HepG2 (cell line): Measurements from ENCODE around the gene ALK. TPM values are rescaled to one million over a fixed set of nuclear protein-coding genes. Genes with fewer than 3 reads are reported as not detected.

Experiments
- ATAC-seq: fragments of 200-7000 bp; cut with Tn5 transposase; 3 replicates; pipeline ENCODE4 v1.9.1; 2020; ENCODE audit warnings: mild to moderate bottlenecking, moderate library complexity
- BruUV-seq: library from RNA; stranded (reverse); fragments of 400-500 nt; replicated peaks from 2 replicates; lab custom pipeline; 2021; lab: Mats Ljungman, UMichigan
- CTCF ChIA-PET: fragments of 300-600 bp; formaldehyde crosslinking; extraction: SDS; loops from one replicate; lab custom pipeline; 2021; ENCODE audit warnings: low total read pairs, inconsistent platforms, low intra/inter-chr PET ratio; lab: Yijun Ruan, JAX
- POLR2A ChIA-PET: fragments of 350-600 bp; sonication (Branson Sonifier 250); formaldehyde crosslinking; loops from one replicate; lab custom pipeline; 2020; ENCODE audit warnings: antibody characterized with exemption, inconsistent platforms; lab: Yijun Ruan, JAX
- DNase-seq: peaks from one replicate; pipeline ENCODE4 v3.0.0-alpha.2; 2015; ENCODE audit warnings: low spot score
- FAIRE-seq: peaks from 3 replicates; lab custom pipeline; 2011; peaks lifted over from hg19 to GRCh38; lab: Jason Lieb, UNC
- H2AFZ ChIP-seq: one replicate; pipeline ENCODE4 v1.6.1; 2011; ENCODE audit warnings: low read length, inconsistent platforms
- H3K27ac ChIP-seq: fragments of 300-600 bp; 3 replicates; pipeline ENCODE4 v1.8.0; 2011; ENCODE audit warnings: mixed run types, mild to moderate bottlenecking, mixed read lengths, low read length, inconsistent platforms; ENCODE audit not compliant: insufficient read depth; ENCODE audit errors: extremely low read length
- H3K27me3 ChIP-seq, 2 experiments: fragments of 200-600 bp in 1 of 2; 2 replicates in 1 of 2; 3 replicates in 1 of 2; pipeline versions ENCODE4 v1.6.0 to v1.8.0; 2011; ENCODE audit warnings: low read length in 2 of 2, mild to moderate bottlenecking in 2 of 2, moderate library complexity in 2 of 2, inconsistent platforms in 1 of 2; ENCODE audit not compliant: insufficient read depth in 2 of 2, control insufficient read depth in 1 of 2
- H3K36me3 ChIP-seq, 2 experiments: fragments of 200-600 bp in 1 of 2; replicated peaks in 1 of 2; 2 replicates in 1 of 2; 3 replicates in 1 of 2; pipeline versions ENCODE4 v1.5.1 to v1.8.0; 2011; ENCODE audit warnings: low read length in 2 of 2, inconsistent platforms in 1 of 2; ENCODE audit not compliant: insufficient read depth in 2 of 2, control insufficient read depth in 1 of 2
- H3K4me1 ChIP-seq: 2 replicates; pipeline ENCODE4 v1.5.1; 2012; ENCODE audit warnings: low read length, inconsistent platforms; ENCODE audit not compliant: insufficient read depth
- H3K4me2 ChIP-seq: 2 replicates; pipeline ENCODE4 v1.6.0; 2011; ENCODE audit warnings: low read depth, low read length, inconsistent platforms
- H3K4me3 ChIP-seq, 3 experiments: fragments of 200-600 bp in 1 of 3; sonication (generic), shearing (Covaris generic) in 1 of 3; replicated peaks in 1 of 3; 2 replicates each; pipeline ENCODE4 v1.5.1; 2011 to 2016; ENCODE audit warnings: low read length in 3 of 3, inconsistent platforms in 2 of 3, low read depth in 2 of 3, mild to moderate bottlenecking in 2 of 3, control low read depth in 1 of 3, mixed read lengths in 1 of 3; ENCODE audit not compliant: insufficient read depth in 1 of 3
- H3K79me2 ChIP-seq: one replicate; pipeline ENCODE4 v1.6.1; 2011; ENCODE audit warnings: low read length, inconsistent platforms; ENCODE audit not compliant: insufficient read depth
- H3K9ac ChIP-seq: 2 replicates; pipeline ENCODE4 v1.6.0; 2011; ENCODE audit warnings: mild to moderate bottlenecking, low read depth, low read length, inconsistent platforms; ENCODE audit not compliant: insufficient read depth
- H3K9me3 ChIP-seq: 2 replicates; pipeline ENCODE4 v1.5.1; 2012; ENCODE audit warnings: mild to moderate bottlenecking, low read length
- H4K20me1 ChIP-seq: 2 replicates; pipeline ENCODE4 v1.6.0; 2011; ENCODE audit warnings: inconsistent platforms, mild to moderate bottlenecking, low read length, moderate library complexity; ENCODE audit not compliant: insufficient read depth
- AGO2 ChIP-seq: fragments of 200-400 bp; formaldehyde crosslinking; optimal IDR thresholded peaks from 2 replicates; pipeline ENCODE3; 2017; ENCODE audit warnings: mild to moderate bottlenecking, low read depth, low read length, moderate library complexity
- BCLAF1 ChIP-seq: fragments of 450-650 bp; IDR thresholded peaks from 2 replicates; pipeline ENCODE4 v1.6.1; 2017; ENCODE audit warnings: mild to moderate bottlenecking
- BORCS8-MEF2B ChIP-seq: sonication (generic); formaldehyde crosslinking; IDR thresholded peaks from 2 replicates; pipeline ENCODE4 v1.8.0; 2022; ENCODE audit warnings: mild to moderate bottlenecking, missing genetic modification reagents
- FOXA1 ChIP-seq, 2 experiments: fragments of 450-650 bp in 1 of 2; sonication (generic) in 1 of 2; formaldehyde crosslinking in 1 of 2; IDR thresholded peaks; 2 replicates each; pipeline versions ENCODE4 v1.4.0 to v1.6.1; 2016 to 2020; ENCODE audit warnings: missing genetic modification reagents in 1 of 2
- GMEB2 ChIP-seq: IDR thresholded peaks from 2 replicates; pipeline ENCODE4 v1.6.1; 2016; ENCODE audit warnings: missing biosample characterization, missing genetic modification reagents, low read depth
- HIVEP1 ChIP-seq: sonication (generic); formaldehyde crosslinking; IDR thresholded peaks from 2 replicates; pipeline ENCODE4 v1.4.0; 2020; ENCODE audit warnings: mild to moderate bottlenecking, missing genetic modification reagents
- KMT2B ChIP-seq: IDR thresholded peaks from 2 replicates; pipeline ENCODE4 v1.6.1; 2016; ENCODE audit warnings: missing genetic modification reagents, missing compliant biosample characterization
- NFE2 ChIP-seq: sonication (generic); formaldehyde crosslinking; IDR thresholded peaks from 2 replicates; pipeline ENCODE4 v1.4.0; 2020; ENCODE audit warnings: missing genetic modification reagents
- RFX1 ChIP-seq: fragments of 450-650 bp; IDR thresholded peaks from 2 replicates; pipeline ENCODE4 v1.6.1; 2017
- TERF1 ChIP-seq: sonication (generic); formaldehyde crosslinking; IDR thresholded peaks from 2 replicates; pipeline ENCODE4 v1.8.0; 2022; ENCODE audit warnings: mild to moderate bottlenecking, missing genetic modification reagents, moderate library complexity
- TSC22D2 ChIP-seq: sonication (generic); formaldehyde crosslinking; IDR thresholded peaks from 2 replicates; pipeline ENCODE4 v1.5.1; 2020; ENCODE audit warnings: missing genetic modification reagents, mild to moderate bottlenecking, borderline replicate concordance
- ZFY ChIP-seq: sonication (generic); formaldehyde crosslinking; IDR thresholded peaks from 2 replicates; pipeline ENCODE4 v1.4.0; 2020; ENCODE audit warnings: missing genetic modification reagents
- ZNF460 ChIP-seq: sonication (generic); formaldehyde crosslinking; IDR thresholded peaks from 2 replicates; pipeline ENCODE4 v1.5.1; 2020; ENCODE audit warnings: missing genetic modification reagents, mild to moderate bottlenecking, borderline replicate concordance
- ZNF7 ChIP-seq: IDR thresholded peaks from 2 replicates; pipeline ENCODE4 v1.6.1; 2016; ENCODE audit warnings: missing biosample characterization, missing genetic modification reagents
- WGBS: methylation state at CpG from one replicate; pipeline ENCODE4 v1.1.6; 2017; ENCODE audit warnings: low lambda C conversion rate; 5-methylcytosine and 5-hydroxymethylcytosine counted together
- in situ Hi-C: cut with HindIII; loops from 2 replicates; pipeline ENCODE4 v1.10.0; 2017; ENCODE audit warnings: low pct_unique_long_range_greater_than_20kb; ENCODE audit not compliant: extremely low pct_ligation_motif_present
- intact Hi-C: fragments of 100-400 bp; cut with micrococcal nuclease; formaldehyde crosslinking; loops from one replicate; pipeline ENCODE4 v1.10.0; 2022; ENCODE audit not compliant: unreplicated experiment
- polyA plus RNA-seq, 8 experiments: library from polyadenylated mRNA; depleted of rRNA in 3 of 8; stranded (reverse) in 7 of 8; unstranded in 1 of 8; fragments of >200 nt; fragmentation: Illumina TruSeq in 4 of 8; extraction: Trizol in 4 of 8; gene quantifications; 2 replicates each; pipeline versions ENCODE4 v1.2.1 to v1.2.3, GENCODE V29; 2011 to 2016; ENCODE audit warnings: low read depth in 4 of 8, missing spikeins in 1 of 8, mixed read lengths in 1 of 8; ENCODE audit not compliant: insufficient read depth in 1 of 8
- total RNA-seq, 5 experiments: library from RNA; depleted of rRNA; stranded (reverse); fragments of >200 nt; fragmentation: Illumina TruSeq; extraction: Trizol; gene quantifications; 2 replicates each; pipeline ENCODE4 v1.2.3, GENCODE V29; 2016; ENCODE audit warnings: low read depth in 1 of 5
- TF ChIP-seq, protein P1 (sequence below): sonication (generic); formaldehyde crosslinking; IDR thresholded peaks from 2 replicates; pipeline ENCODE4 v1.4.0; 2020; ENCODE audit warnings: missing genetic modification reagents, borderline replicate concordance

ALK gene
- total and polyA plus RNA-seq, 2 of the 13 experiments (the other 11 are each of a cell fraction or from before 2014, with no cell fraction given) = not detected

GRCh38 chr2:29841386-29842004 is 79.9 kb downstream of the ALK start (continued):
- TF ChIP-seq GMEB2 (no peak), BCLAF1 (no peak)
- TF ChIP-seq, all 625 proteins: peak for 6

DNA sequence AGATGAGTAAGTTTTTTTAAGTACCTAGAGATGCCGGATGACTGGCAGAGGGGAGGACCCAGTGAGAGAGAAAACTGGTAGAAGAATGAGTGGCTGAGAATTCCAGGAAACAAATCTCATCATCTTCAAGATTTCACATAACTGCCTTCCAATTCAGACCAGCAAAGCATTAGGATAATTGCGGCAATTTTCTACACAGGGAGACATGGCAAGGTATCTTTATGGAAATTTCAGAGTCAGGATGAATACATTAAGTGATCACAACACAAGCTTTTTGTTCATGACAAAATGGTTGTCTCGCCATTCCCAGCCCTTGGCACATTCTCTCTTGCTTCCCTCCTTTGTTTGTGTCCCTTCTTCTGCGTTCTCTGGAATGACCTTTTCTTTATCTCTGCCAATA is 82.1 kb downstream of the ALK start:
- POLR2A ChIA-PET = no interaction called here
- peaks cover 0 to 13% of the 10 kb centered on the region in 2 experiments; a peak in 2 of 5 replicates for H3K27me3 ChIP-seq
- no peaks in the 10 kb centered on the region for H4K20me1 ChIP-seq
- no peaks in the 10 kb centered on the region for H3K4me1 ChIP-seq
- H3K36me3 ChIP-seq = no peaks in the 10 kb centered on the region
- no peak overlapping the region for H3K27ac ChIP-seq
- no peak overlapping the region for H3K4me3 ChIP-seq
- H3K9ac ChIP-seq = no peak overlapping the region
- under 1% methylated on average over 4 of the region's 4 CpGs for WGBS
- peaks cover 8% of the 10 kb centered on the region; the same call in 1 of the 2 replicates for H3K9me3 ChIP-seq
- ATAC-seq (no peak), DNase-seq (no peak), FAIRE-seq (no peak)
- BruUV-seq = no TSS peak
- in situ Hi-C loops (loop anchor here (25.0 kb wide), 1 partner anchor 852 kb away; the partner anchor contains the start of gene TOGARAM2), intact Hi-C loops (no loop called here)
- H3K4me2 ChIP-seq = no peak overlapping the region
- no peaks in the 10 kb centered on the region for H3K79me2 ChIP-seq
- CTCF ChIA-PET = no interaction called here
- H2AFZ ChIP-seq = no peak overlapping the region
- TF ChIP-seq TSC22D2 (CRISPR knock-in tag) (no peak), HIVEP1 (CRISPR knock-in tag) (no peak), NFE2 (CRISPR knock-in tag) (no peak), TERF1 (no peak), KMT2B (no peak), BORCS8-MEF2B (CRISPR knock-in tag) (no peak), FOXA1 (IDR thresholded peaks at IDR 0.05) (no peak), FOXA1 (CRISPR knock-in tag; IDR thresholded peaks at IDR 0.05) (no peak), AGO2 (no peak), ZFY (CRISPR knock-in tag) (no peak), RFX1 (no peak), ZNF460 (CRISPR knock-in tag) (no peak), ZNF7 (CRISPR knock-in tag) (no peak)
- TF ChIP-seq, protein P1, sequence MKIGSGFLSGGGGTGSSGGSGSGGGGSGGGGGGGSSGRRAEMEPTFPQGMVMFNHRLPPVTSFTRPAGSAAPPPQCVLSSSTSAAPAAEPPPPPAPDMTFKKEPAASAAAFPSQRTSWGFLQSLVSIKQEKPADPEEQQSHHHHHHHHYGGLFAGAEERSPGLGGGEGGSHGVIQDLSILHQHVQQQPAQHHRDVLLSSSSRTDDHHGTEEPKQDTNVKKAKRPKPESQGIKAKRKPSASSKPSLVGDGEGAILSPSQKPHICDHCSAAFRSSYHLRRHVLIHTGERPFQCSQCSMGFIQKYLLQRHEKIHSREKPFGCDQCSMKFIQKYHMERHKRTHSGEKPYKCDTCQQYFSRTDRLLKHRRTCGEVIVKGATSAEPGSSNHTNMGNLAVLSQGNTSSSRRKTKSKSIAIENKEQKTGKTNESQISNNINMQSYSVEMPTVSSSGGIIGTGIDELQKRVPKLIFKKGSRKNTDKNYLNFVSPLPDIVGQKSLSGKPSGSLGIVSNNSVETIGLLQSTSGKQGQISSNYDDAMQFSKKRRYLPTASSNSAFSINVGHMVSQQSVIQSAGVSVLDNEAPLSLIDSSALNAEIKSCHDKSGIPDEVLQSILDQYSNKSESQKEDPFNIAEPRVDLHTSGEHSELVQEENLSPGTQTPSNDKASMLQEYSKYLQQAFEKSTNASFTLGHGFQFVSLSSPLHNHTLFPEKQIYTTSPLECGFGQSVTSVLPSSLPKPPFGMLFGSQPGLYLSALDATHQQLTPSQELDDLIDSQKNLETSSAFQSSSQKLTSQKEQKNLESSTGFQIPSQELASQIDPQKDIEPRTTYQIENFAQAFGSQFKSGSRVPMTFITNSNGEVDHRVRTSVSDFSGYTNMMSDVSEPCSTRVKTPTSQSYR (CRISPR knock-in tag) = no peak
